ENCODE results near the gene MRTO4. TPM values are rescaled to one million over a fixed set of nuclear protein-coding genes. Genes with fewer than 3 reads are reported as not detected.
"Not testable (repeated sequence)": the region's sequence is repeated elsewhere in the genome, so short reads cannot be mapped to it uniquely, and the experiment has no call there.

MRTO4 gene
- total RNA-seq (2014; rRNA removed; shearing (Covaris generic)): 100 and 101 TPM in 2 replicates

DNA sequence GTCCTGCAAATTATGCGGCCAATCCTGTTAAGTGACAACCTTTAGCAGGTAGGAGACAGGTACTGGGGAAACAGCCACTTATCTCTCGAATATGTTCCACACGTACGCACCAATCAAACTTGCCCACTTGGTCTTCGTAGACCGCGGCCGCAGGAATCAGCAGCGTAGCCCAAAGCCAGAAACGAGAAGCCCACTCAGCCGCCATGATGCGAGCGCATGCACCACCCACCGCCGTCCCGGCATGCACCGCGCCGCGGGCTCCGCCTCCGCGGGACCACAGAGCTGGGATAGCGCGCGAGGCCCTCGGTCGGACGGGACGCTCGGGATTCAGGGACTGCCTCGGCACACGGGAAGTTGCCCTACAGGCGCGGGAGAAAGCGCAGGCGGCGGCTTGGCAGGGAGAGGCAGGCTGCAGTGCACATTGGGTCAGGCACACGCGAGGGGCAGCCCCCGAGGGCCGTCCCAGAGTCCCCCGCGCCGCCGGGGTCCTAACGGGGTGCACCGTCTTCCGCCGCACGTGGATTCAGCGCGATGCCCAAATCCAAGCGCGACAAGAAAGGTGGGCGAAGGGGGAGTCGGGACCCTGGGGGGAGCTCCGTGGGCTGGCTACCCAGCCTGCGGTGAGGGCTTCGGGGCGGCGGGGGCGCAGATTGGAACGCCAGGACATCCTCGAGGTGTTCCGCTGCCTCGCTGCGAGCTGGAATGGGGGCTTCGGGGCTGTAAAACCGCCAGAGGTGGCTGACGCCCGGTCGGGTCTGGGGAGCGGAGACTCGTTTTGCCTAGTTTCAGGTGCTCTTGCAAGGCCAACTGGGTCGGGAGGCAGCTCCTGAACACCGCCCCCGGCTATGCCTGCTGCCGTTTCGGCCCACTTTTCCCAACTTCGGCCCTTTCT, at the start of gene MRTO4, which contains the start of gene EMC1:
MRTO4 (plus strand) TSS at position 501 of the 892 bp plus-strand sequence; CDS start at position 532, 31 bp downstream.
EMC1 (minus strand) TSS at position 220 of the 892 bp plus-strand sequence; CDS start at position 205, 15 bp downstream.
- in situ Hi-C loops (cut with HindIII; ENCODE audit: low sequenced_read_pairs): no loop called here
- peak; percentile 81 for DNase-seq (ENCODE audit: low spot score)

- in situ Hi-C loops (cut with HindIII; ENCODE audit: low sequenced_read_pairs): no loop called here
- DNase-seq (ENCODE audit: low spot score): no peak
Measured at GRCh38 chr1:19202396-19202795, 49.2 kb upstream of the MRTO4 start.

DNA sequence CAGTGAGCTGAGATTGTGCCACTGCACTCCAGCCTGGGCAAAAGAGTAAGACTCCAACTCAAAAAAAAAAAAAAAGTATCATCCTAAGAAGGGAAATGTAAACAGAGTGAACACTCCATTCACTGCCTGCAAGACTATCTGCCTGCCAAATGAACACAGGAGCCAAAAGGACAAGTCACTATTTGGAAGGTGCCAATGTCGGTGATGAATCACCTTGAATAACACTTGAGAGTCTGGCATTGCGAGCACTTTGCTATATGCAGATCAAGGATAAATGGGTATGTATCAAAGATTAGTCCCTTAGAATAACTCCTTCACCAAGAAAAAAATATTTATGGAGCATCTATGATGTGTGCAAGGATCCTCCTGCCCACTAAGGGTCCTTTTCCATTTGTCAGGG, 48.2 kb upstream of the MRTO4 start:
- in situ Hi-C loops (cut with HindIII; ENCODE audit: low sequenced_read_pairs): no loop called here
- peak; percentile 13 for DNase-seq (ENCODE audit: low spot score)

GRCh38 chr1:19204446-19205266, 46.9 kb upstream of the MRTO4 start:
- in situ Hi-C loops (cut with HindIII; ENCODE audit: low sequenced_read_pairs): no loop called here
- DNase-seq (ENCODE audit: low spot score): no peak

DNA sequence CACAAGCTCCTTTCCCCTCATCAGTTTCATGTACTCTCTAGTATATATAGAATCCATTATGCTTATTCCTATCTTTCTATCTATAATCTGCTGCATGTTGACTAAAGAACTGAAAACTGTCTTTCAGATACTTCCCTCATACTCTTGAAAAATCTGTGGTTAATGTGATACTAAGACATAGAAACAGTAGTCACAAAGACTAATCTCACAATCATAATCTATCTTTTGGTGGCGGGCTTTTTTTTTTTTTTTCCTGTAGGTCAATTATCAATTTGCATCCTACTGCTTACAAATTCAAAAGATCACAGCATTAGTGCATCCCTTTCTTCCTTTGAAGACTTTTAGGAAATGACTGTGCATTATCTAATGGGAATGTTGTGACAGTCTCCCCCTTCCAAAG, 46.2 kb upstream of the MRTO4 start:
- DNase-seq (ENCODE audit: low spot score): no peak
- in situ Hi-C loops (cut with HindIII; ENCODE audit: low sequenced_read_pairs): no loop called here

- DNase-seq (ENCODE audit: low spot score): no peak
- in situ Hi-C loops (cut with HindIII; ENCODE audit: low sequenced_read_pairs): no loop called here
Measured at GRCh38 chr1:19205845-19206244, 45.8 kb upstream of the MRTO4 start.

DNA sequence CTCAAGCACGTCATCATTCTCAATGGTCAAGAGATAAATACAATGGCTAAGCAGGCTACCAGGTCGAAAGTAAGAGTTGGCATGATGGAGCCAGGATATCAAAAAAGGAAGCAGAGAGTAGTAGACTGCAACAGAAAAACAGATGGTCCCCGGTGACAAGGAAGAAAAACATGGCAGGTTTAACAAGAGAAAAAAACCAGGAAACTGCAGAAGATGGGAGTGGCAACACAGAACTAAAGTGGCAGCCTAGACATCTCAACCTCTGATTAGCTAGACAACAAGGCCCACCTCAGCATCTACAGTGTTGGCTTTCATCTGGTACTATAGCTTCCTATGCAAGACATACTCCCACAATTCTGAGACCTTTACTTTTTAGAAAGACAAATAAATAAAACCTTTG, 44.7 kb upstream of the MRTO4 start:
- no peak for DNase-seq (ENCODE audit: low spot score)
- in situ Hi-C loops (cut with HindIII; ENCODE audit: low sequenced_read_pairs): no loop called here

- DNase-seq (ENCODE audit: low spot score): peak; percentile 14
- in situ Hi-C loops (cut with HindIII; ENCODE audit: low sequenced_read_pairs): no loop called here
Measured at GRCh38 chr1:19208710-19209438, 42.7 kb upstream of the MRTO4 start.

DNA sequence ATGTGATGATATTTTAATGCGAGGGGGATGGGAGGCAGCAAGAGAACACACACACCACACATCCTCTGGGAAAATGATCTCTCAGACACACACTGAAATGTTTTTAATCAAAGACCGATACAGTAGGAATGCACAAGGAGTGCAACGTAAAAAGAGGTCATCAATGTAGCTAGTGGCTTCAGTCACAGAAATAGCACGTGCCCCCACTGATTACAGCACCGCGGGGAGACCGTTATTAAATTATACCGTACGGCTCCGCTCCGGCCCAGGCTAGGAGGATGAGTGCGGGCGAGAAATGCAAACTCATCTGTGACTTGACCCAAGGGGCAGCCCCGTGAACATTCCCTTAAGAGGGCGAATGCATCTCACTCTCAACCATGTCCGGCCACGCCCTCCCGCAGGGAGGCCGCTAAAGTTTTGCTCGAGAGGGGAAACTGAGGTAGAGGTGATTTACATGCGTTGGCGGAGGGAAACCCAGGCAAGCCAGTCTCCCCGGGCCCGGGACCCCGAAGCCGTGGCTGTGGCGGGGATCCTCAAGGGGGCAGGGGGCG, 42.1 kb upstream of the MRTO4 start:
- DNase-seq (ENCODE audit: low spot score): peak; percentile 19
- in situ Hi-C loops (cut with HindIII; ENCODE audit: low sequenced_read_pairs): no loop called here

DNA sequence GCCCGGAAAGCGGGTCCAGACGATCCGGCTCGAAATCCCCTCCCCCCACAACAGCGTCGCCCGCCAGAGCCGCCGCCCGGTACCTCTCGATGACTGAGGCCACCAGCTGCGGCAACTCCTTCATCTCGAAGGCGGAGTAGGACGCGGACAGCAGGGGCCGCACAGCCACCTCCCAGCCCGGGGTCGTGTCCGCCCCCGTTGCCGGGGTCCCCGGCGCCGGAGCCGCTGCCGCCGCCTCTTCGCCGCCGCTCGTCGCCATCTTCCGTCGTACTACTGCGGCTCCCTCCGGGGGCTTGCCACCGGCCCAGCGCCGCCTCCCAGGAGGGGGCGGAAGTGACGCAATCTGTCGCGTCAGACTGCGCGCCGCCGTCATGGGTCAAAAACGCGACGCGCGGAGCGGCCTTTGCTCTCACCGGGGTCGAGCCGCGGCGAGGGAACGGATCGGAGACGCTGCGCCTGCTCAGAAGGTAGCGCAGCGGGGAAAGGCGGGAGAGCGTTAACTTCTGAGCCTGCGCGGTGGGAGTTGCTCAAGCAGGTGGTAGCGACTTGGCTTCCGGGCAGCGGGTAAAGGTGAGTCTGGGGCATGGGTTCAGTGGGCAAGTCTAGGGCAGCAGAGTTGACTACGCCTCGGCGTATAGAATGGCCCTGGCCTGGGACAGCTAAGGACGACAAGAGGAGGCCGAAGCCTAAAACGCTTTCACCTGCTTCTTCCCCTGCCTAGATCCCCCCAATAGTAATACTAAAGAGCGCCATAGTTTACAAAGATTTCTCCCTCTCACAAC, 41.4 kb upstream of the MRTO4 start, which contains the start of gene UBR4:
UBR4 (minus strand) TSS at position 277 of the 782 bp plus-strand sequence; CDS start at position 259, 18 bp downstream.
- in situ Hi-C loops (cut with HindIII; ENCODE audit: low sequenced_read_pairs): no loop called here

GRCh38 chr1:19210772-19211549, 40.6 kb upstream of the MRTO4 start:
- in situ Hi-C loops (cut with HindIII; ENCODE audit: low sequenced_read_pairs): no loop called here
- DNase-seq (ENCODE audit: low spot score): no peak

More for the DNA sequence above, 41.4 kb upstream of the MRTO4 start, which contains the start of gene UBR4:
- DNase-seq (ENCODE audit: low spot score): peak; percentile 91

DNA sequence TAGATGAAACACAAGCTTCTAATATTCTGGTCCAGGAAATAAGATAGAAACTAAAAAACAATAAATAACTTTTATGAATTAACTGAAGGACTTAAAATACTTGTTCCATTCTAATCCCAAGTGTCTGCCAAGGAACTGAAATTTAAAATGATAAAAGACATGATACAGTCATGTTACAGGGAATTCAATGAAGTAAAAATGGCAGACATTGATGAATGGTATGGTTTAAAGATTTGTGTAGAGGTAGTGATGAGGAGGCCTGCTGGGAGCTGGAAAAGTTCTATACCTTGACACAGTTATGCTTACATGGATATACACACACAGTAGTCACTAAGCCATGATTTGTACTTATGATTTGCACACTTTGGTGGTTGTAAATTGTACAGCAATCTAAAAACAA, 39.4 kb upstream of the MRTO4 start:
- in situ Hi-C loops (cut with HindIII; ENCODE audit: low sequenced_read_pairs): no loop called here
- no peak for DNase-seq (ENCODE audit: low spot score)

GRCh38 chr1:19213580-19213979, 38.0 kb upstream of the MRTO4 start:
- DNase-seq (ENCODE audit: low spot score): no peak
- in situ Hi-C loops (cut with HindIII; ENCODE audit: low sequenced_read_pairs): no loop called here

GRCh38 chr1:19216585-19216984, 35.0 kb upstream of the MRTO4 start:
- DNase-seq (ENCODE audit: low spot score); in situ Hi-C loops (cut with HindIII; ENCODE audit: low sequenced_read_pairs): not testable (repeated sequence)

GRCh38 chr1:19219451-19219850, 32.2 kb upstream of the MRTO4 start:
- no peak for DNase-seq (ENCODE audit: low spot score)
- in situ Hi-C loops (cut with HindIII; ENCODE audit: low sequenced_read_pairs): no loop called here

DNA sequence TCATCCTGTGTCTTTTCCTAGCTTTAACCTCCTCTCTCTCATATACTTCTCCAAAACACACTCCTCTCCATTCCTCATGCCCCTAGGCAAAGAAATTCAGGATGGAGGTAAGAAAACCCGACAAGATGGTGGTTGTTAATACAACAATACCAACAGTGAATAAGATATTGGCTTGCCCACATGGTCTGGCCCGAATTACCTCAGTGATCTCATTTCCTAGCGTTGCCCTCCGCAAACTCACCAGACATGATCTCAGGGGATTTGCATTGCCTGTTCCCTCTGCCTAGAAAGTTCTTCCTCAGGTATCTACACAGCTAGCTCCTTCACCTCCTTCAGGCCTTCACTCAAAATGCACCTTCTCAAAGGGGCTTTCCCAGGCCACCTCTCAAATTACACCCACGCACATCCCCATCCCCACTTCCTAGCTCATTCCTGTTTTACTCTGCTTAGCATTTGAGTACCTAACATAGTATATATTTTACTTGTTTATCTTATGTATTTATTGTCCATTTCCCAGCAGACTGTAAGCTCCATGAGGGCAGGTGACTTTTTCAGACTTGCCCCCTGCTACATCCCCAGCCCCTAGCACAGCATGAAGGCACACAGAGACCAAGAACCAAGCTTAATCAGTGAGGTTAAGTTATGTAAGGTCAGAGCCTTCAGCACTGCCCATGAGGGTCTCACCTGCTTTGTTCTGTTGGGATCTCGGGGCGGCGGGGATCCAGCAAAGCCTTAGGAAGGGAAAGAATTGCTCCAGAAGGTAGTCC, 31.3 kb upstream of the MRTO4 start:
- in situ Hi-C loops (cut with HindIII; ENCODE audit: low sequenced_read_pairs): no loop called here
- DNase-seq (ENCODE audit: low spot score): no peak

- in situ Hi-C loops (cut with HindIII; ENCODE audit: low sequenced_read_pairs): no loop called here
- DNase-seq (ENCODE audit: low spot score): no peak
Measured at GRCh38 chr1:19220991-19221390, 30.6 kb upstream of the MRTO4 start.

Measured in G401 (cell line).